Stomach (tissue), 9 donors: ENCODE measurements around the gene BLTP1. TPM values are rescaled to one million over a fixed set of nuclear protein-coding genes. Genes with fewer than 3 reads are reported as not detected.

Experiments
- DNase-seq, 2 donors: peaks; one replicate each; pipeline versions ENCODE4 v3.0.0 to v3.0.0-alpha.2; 2013 to 2019
- H3K27ac ChIP-seq, 5 donors: fragments of 200-600 bp in 4 of 5; sonication (generic) in 4 of 5; one replicate each; pipeline ENCODE4 v1.5.1; 2013 to 2019; ENCODE audit warnings: mild to moderate bottlenecking in 1 of 5, moderate library complexity in 1 of 5
- H3K27me3 ChIP-seq, 3 donors: fragments of 200-600 bp; sonication (generic); one replicate each; pipeline ENCODE4 v1.5.1; 2017 to 2019; ENCODE audit warnings: mixed run types in 1 of 3
- H3K36me3 ChIP-seq, 4 donors: fragments of 200-600 bp; sonication (generic); 1 replicate in 3 of 4; 2 replicates in 1 of 4; pipeline ENCODE4 v1.5.1; 2016 to 2019
- H3K4me1 ChIP-seq, 4 donors: fragments of 200-600 bp; sonication (generic); one replicate each; pipeline ENCODE4 v1.5.1; 2016 to 2019
- H3K4me3 ChIP-seq, 4 donors: fragments of 200-600 bp; sonication (generic) in 3 of 4; one replicate each; pipeline ENCODE4 v1.5.1; 2016 to 2019; ENCODE audit warnings: mild to moderate bottlenecking in 1 of 4
- H3K9me3 ChIP-seq, 4 donors: fragments of 200-600 bp; sonication (generic); one replicate each; pipeline ENCODE4 v1.5.1; 2016 to 2019
- EP300 ChIP-seq: sonication (generic); formaldehyde crosslinking; IDR thresholded peaks from one replicate; pipeline ENCODE4 v1.6.1; 2017; ENCODE audit warnings: antibody characterized with exemption
- POLR2A ChIP-seq, 4 donors: fragments of 450-650 bp; IDR thresholded peaks; one replicate each; pipeline ENCODE4 v1.6.1; 2016; ENCODE audit warnings: antibody characterized with exemption in 4 of 4, control low read depth in 2 of 4, mild to moderate bottlenecking in 1 of 4, moderate library complexity in 1 of 4
- POLR2AphosphoS5 ChIP-seq, 3 donors: sonication (generic); formaldehyde crosslinking; IDR thresholded peaks; one replicate each; pipeline ENCODE4 v1.6.1; 2016; ENCODE audit warnings: antibody characterized with exemption in 3 of 3
- WGBS, 5 donors: extraction: QIAGEN DNeasy Blood & Tissue Kit in 3 of 5; methylation state at CpG; one replicate each; pipeline versions ENCODE4 v1.1.5 to v1.1.7; 2013 to 2018; 5-methylcytosine and 5-hydroxymethylcytosine counted together
- intact Hi-C: fragments of 100-400 bp; cut with DNase I; formaldehyde crosslinking; loops from one replicate; pipeline ENCODE4 v1.15.1; 2023; ENCODE audit warnings: low total_unique reads
- polyA plus RNA-seq, 3 donors: library from polyadenylated mRNA; stranded (reverse); fragments of 200-250 nt; gene quantifications; one replicate each; pipeline ENCODE4 v1.2.3, GENCODE V29; 2013
- total RNA-seq, 5 donors: library from RNA; depleted of rRNA; stranded (reverse); fragments of >200 nt; gene quantifications; one replicate each; pipeline versions ENCODE4 v1.1.0 to v1.2.3, GENCODE V29; 2014 to 2016
- TF ChIP-seq, protein P1 (sequence below), 7 experiments: fragments of 450-650 bp in 4 of 7; fragments of 200-600 bp in 3 of 7; sonication (generic) in 3 of 7; IDR thresholded peaks; one replicate each; pipeline ENCODE4 v1.5.1; 2016 to 2019; ENCODE audit warnings: antibody characterized with exemption in 7 of 7, control low read depth in 2 of 7, mild to moderate bottlenecking in 1 of 7
- donor health status: healthy with polysubstance abuse.
- donor health status: Bipolar disorder and iron deficiency.
- donor health status: healthy.

BLTP1 gene
- total and polyA plus RNA-seq, 8 donors: 3.0 to 176 (median 75.1) TPM

DNA sequence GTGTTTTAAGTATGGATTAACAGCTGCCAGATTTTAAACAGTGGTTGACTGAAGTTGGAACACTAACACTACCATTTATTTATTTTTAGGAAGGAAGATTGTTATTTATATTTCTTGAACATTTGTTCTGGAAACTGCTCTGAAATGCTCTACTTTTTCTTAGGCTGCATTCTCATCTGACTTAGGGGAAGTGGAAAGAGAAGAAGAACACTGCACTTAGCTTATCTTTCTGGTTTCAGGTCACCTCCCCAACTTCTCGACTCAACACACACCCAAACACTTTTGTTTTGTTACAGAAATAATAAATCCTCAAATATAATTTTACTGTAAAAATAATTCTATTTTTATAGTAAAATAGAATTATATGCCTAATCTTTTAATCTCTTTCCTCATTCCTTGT is 18.6 kb downstream of the BLTP1 start:
- WGBS, 5 donors: 16 to 35% (median 27%) methylated on average over 1 of the region's 1 CpG
- Histone ChIP-seq H3K36me3 (peaks cover 0 to 18% (median 7%) of the 10 kb centered on the region in 4 donors), H3K4me3 (no peak overlapping the region), H3K9me3 (no peaks in the 10 kb centered on the region), H3K27me3 (no peaks in the 10 kb centered on the region), H3K27ac (no peak overlapping the region), H3K4me1 (peaks cover 0 to 41% (median 15%) of the 10 kb centered on the region in 4 donors)
- intact Hi-C loops: no loop called here
- TF ChIP-seq EP300 (no peak), POLR2AphosphoS5 (IDR thresholded peaks at IDR 0.05) (no peak), POLR2A (IDR thresholded peaks at IDR 0.05) (no peak)
- TF ChIP-seq, protein P1, sequence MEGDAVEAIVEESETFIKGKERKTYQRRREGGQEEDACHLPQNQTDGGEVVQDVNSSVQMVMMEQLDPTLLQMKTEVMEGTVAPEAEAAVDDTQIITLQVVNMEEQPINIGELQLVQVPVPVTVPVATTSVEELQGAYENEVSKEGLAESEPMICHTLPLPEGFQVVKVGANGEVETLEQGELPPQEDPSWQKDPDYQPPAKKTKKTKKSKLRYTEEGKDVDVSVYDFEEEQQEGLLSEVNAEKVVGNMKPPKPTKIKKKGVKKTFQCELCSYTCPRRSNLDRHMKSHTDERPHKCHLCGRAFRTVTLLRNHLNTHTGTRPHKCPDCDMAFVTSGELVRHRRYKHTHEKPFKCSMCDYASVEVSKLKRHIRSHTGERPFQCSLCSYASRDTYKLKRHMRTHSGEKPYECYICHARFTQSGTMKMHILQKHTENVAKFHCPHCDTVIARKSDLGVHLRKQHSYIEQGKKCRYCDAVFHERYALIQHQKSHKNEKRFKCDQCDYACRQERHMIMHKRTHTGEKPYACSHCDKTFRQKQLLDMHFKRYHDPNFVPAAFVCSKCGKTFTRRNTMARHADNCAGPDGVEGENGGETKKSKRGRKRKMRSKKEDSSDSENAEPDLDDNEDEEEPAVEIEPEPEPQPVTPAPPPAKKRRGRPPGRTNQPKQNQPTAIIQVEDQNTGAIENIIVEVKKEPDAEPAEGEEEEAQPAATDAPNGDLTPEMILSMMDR (IDR thresholded peaks at IDR 0.05): no peak
- DNase-seq: no peak

DNA sequence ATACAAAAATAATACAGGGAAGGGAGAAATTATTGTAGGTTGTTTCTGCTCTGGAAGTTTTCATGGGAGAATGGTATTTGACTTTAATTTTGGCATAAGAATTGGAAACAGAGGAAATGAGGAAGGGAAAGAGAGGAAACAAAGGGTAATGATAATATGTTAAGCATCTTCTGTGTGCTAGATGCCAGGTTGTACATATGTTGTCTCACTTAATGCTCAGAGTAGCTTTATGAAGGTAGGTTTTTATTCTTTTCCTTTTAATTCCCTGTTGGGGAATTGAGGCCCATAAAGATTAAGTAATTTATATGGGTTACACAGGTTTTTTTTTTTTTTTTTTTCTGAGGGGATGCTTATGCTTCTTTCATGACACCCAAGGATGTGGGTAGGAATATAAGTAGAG is 19.2 kb downstream of the BLTP1 start:
- Histone ChIP-seq H3K27ac (no peak overlapping the region), H3K36me3 (peaks cover 0 to 23% (median 13%) of the 10 kb centered on the region in 4 donors), H3K9me3 (no peaks in the 10 kb centered on the region), H3K4me3 (no peak overlapping the region), H3K27me3 (no peaks in the 10 kb centered on the region), H3K4me1 (peaks cover 0 to 41% (median 15%) of the 10 kb centered on the region in 4 donors)
- DNase-seq: no peak
- no peak for TF ChIP-seq POLR2A (IDR thresholded peaks at IDR 0.05)
- TF ChIP-seq, protein P1 (IDR thresholded peaks at IDR 0.05): no peak
- TF ChIP-seq EP300: no peak
- no peak for TF ChIP-seq POLR2AphosphoS5 (IDR thresholded peaks at IDR 0.05)
- intact Hi-C loops: no loop called here

DNA sequence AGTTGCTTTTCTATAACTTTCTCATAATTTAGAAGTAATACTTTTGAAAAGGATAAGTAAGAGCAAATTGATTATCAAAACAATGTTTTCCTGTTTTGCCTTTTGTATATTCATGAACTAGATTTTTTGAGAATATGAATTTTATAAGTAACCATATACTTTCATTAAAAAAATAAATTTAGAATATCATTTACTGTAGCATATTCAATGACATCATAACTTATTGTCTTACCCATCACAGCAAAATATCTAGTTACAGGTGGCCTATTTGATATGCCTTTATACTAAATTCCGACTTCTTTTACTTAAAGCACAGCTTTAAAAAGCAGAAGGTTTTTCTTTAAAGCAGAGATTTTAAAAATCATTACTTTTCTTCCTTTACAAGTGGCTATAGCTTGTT is 20.1 kb downstream of the BLTP1 start:
- no peak overlapping the region for H3K27ac ChIP-seq
- peaks cover 0 to 37% (median 14%) of the 10 kb centered on the region in 4 donors for H3K4me1 ChIP-seq
- intact Hi-C loops: no loop called here
- H3K27me3 ChIP-seq: no peaks in the 10 kb centered on the region
- H3K4me3 ChIP-seq: no peak overlapping the region
- 96 to 100% (median 98%) methylated on average over 1 of the region's 1 CpG for WGBS, 5 donors
- DNase-seq: no peak
- TF ChIP-seq, protein P1 (IDR thresholded peaks at IDR 0.05): no peak
- TF ChIP-seq EP300 (no peak), POLR2A (IDR thresholded peaks at IDR 0.05) (no peak), POLR2AphosphoS5 (IDR thresholded peaks at IDR 0.05) (no peak)
- no peaks in the 10 kb centered on the region for H3K9me3 ChIP-seq
- peaks cover 8 to 33% (median 22%) of the 10 kb centered on the region in 4 donors for H3K36me3 ChIP-seq

- Histone ChIP-seq H3K9me3 (no peaks in the 10 kb centered on the region), H3K27ac (no peak overlapping the region), H3K4me3 (no peak overlapping the region), H3K4me1 (no peaks in the 10 kb centered on the region), H3K36me3 (peaks cover 9 to 81% (median 75%) of the 10 kb centered on the region in 4 donors), H3K27me3 (no peaks in the 10 kb centered on the region)
- intact Hi-C loops: no loop called here
- TF ChIP-seq, protein P1 (IDR thresholded peaks at IDR 0.05): no peak
- TF ChIP-seq POLR2AphosphoS5 (IDR thresholded peaks at IDR 0.05): no peak
- no peak for TF ChIP-seq EP300
- TF ChIP-seq POLR2A (IDR thresholded peaks at IDR 0.05): no peak
- DNase-seq: no peak
- 90 to 100% (median 97%) methylated on average over 1 of the region's 1 CpG for WGBS, 5 donors
These were observed 26.8 kb downstream of the BLTP1 start for GRCh38 chr4:122178961-122179360.
